ENCODE results near the gene GLT6D1. TPM values are rescaled to one million over a fixed set of nuclear protein-coding genes. Genes with fewer than 3 reads are reported as not detected.

Gene GLT6D1
- total and polyA plus RNA-seq, 2 of the 8 experiments (the other 6 are each of a cell fraction or from before 2014, with no cell fraction given) = 1.3 to 2.1 TPM

- TF ChIP-seq FOSL1 (IDR thresholded peaks at IDR 0.05; ENCODE audit: insufficient read depth, low read depth, low read length) (no peak), TBP (IDR thresholded peaks at IDR 0.05; ENCODE audit: low read depth, low read length) (no peak), HDAC2 (IDR thresholded peaks at IDR 0.05; ENCODE audit: borderline replicate concordance in 1 of 2, low read depth in 2 of 2, low read length in 2 of 2) (no peak), RBBP5 (IDR thresholded peaks at IDR 0.05; ENCODE audit: borderline replicate concordance, low read depth, low read length) (no peak)
Observed at GRCh38 chr9:135681161-135681560, 41.8 kb upstream of the GLT6D1 start (continued).

Measured in H1 (cell line).